GM23248 (cell line): ENCODE data around the gene RBL2.
"Not testable (repeated sequence)": the region's sequence is repeated elsewhere in the genome, so short reads cannot be mapped to it uniquely, and the experiment has no call there.

Source experiments
- EZH2 ChIP-seq: fragments of 200-600 bp; sonication (generic); IDR thresholded peaks from 2 replicates; pipeline ENCODE4 v1.6.1; 2018; ENCODE audit warnings: antibody characterized with exemption, mild to moderate bottlenecking; ENCODE audit not compliant: insufficient read depth, poor library complexity, severe bottlenecking
- EZH2phosphoT487 ChIP-seq: fragments of 200-600 bp; sonication (generic); IDR thresholded peaks from 2 replicates; pipeline ENCODE4 v1.6.1; 2018; ENCODE audit warnings: antibody characterized with exemption, moderate library complexity, mild to moderate bottlenecking, low read depth; ENCODE audit not compliant: insufficient read depth

GRCh38 chr16:53384610-53385009 lies 49.7 kb upstream of the RBL2 start:
- TF ChIP-seq EZH2, EZH2phosphoT487: not testable (repeated sequence)
